T1000 (cell line): ENCODE data around the gene ESYT1.
"Not testable (repeated sequence)": the region's sequence is repeated elsewhere in the genome, so short reads cannot be mapped to it uniquely, and the experiment has no call there.

ENCODE experiments used
- DNase-seq: peaks from one replicate; lab custom pipeline; 2025; ENCODE audit warnings: mixed read lengths; lab: John Stamatoyannopoulos, UW

Gene ESYT1

DNA sequence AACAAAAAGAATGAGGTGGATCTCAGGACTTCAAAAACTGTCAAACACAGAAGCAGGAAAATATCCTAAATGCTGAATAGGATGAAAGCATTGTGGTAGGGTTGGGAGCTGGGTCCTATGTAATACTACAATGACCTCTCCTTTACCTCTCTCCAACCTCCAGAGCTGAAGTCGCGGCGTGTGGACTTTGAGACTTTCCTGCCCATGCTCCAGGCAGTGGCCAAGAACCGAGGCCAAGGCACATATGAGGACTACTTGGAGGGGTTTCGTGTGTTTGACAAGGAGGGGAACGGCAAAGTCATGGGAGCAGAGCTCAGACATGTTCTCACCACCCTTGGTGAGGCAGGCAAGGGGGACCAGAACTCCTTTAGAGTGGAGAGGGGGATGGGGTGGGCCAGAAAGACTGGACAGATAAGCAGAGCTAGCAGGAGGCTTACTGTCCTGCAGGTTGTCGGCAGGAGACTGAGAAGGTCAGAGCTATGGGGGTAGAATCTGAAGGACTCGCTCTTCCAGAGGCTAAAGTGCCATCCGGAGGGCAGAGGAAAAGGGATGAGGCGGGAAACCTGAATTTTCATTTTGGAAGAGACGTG lies 27.3 kb downstream of the ESYT1 start:
- no peak for DNase-seq

DNA sequence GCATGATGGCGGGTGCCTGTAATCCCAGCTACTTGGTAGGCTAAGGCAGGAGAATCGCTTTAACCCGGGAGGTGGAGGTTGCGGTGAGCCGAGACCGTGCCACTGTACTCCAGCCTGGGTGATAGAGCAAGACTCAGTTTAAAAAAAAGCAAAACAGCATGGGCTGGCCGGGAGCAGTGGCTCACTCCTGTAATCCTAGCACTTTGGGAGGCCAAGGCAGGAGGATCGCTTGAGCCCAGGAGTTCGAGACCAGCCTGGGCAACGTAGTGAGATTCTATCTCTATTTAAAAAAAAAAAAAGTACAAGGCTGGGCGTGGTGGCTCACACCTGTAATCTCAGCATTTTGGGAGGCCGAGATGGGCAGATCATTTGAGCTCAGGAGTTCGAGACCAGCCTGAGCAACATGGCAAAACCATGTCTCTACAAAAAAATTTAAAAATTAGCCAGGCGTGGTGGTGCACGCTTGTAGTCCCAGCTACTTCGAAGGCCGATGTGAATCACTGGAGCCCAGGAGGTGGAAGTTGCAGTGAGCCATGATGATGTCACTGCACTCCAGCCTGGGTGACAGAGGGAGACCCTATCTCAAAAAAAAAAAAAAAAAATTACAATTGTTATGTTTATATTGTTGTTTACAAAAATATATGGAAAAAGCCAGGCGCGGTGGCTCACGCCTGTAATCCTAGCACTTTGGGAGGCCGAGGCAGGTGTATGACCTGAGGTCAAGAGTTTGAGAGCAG lies 28.6 kb downstream of the ESYT1 start:
- DNase-seq, result not testable (repeated sequence)

DNA sequence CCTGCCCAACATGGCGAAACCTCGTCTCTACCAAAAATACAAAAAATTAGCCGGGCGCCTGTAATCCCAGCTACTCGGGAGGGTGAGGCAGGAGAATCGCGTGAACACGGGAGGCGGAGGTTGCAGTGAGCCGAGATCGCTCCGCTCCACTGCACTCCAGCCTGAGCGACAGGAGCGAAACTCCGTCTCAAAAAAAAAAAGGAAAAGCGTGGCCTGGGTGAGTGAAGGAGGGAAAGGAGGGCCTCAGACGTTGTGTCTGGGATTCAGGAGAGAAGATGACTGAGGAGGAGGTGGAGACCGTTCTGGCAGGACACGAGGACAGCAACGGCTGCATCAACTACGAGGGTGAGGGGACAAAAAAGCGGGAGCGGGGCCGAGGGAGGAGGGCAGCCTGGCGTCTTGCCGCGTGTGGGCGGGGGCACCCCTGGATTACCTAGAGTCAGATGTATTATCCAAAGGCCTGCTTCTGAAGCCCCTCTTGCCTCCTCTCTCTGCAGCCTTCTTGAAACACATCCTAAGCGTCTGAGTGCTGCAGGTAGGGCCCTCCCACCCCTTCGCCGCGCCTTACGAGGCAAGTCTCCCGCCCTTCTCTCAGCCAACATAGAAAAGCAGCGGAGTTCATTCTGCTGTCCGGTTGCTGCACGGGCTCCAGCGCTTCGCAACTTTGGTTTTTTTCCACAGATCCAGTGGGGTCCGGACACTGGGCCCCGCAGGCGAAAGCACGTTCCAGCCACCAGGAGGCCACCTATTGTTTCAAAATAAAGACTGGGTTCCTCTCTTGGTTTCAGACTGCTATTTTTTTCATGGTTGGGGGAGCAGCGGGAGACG lies 29.3 kb downstream of the ESYT1 start:
- peak; percentile 77 for DNase-seq

DNA sequence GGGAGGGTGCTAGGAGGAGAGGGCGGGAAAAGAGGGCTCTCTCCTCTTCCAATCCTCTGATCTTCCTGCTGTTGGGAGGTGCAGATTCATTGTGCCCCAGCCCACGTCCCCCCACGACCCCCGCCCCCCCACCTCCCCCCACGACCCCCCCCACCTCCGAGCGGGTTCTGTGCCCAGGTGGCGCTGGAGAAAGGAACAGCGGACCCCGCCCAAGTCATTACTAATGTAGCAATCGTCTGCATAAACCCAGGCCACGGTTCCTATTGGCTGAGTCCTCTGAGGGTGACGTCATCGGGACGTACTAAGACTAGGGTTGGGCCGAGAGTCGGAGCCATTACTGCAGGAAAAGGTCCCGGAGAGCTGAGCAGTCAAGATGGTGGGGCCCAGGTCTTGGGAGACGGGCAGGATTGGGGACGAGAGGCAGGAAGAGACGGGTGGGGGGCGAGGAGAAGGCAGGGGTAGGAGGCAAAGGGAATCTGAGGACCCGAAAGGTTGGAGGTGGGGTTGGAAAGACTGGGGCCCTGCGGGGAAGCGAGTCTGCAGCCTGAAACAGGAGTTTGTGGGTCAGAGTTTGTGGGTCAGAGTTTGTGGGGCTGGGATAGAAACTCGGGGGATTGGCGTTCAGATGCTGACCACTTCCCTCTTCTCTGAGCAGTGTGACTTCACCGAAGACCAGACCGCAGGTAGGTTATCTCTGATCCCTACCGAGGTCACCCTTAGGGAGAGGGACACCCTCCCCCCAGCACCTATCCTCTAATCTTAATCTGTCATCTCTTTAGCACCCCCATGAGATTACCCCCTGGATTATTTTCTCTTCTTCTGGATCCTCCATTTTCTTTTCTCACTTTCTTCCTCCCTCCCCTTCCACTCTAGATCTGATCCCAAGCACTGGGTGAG lies 30.2 kb downstream of the ESYT1 start, which contains the start of gene MYL6:
TSS of gene MYL6 (plus strand) at position 331 of the 897 bp plus-strand sequence. CDS start at position 374, 43 bp downstream.
- peak; percentile 89 for DNase-seq

DNA sequence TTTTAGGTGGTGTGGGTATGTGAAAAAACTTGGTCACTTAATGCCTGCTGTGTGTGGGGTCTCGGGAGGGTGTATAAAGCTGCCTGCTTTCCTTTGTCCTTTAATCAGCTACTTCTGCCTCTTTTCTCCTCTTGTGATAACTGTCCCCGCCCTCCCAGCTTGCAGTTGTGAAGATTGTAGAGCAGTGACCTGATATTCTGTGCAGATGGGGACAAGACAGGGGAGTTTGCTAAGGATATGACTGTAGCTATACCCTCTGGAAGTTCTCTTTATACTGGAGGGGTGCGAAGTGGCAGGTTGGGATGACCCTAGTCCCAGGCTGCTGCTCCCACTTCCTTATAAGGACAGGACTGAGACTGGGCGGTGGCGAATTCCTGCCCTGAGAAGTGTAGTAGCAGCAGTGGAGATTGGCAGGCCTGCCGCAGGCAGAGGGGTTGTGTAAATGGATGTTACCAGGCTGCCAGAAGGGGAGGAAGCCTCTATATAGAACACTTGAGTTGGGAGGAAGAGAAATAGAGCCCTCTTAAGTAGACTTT lies 30.9 kb downstream of the ESYT1 start:
- no peak for DNase-seq

DNA sequence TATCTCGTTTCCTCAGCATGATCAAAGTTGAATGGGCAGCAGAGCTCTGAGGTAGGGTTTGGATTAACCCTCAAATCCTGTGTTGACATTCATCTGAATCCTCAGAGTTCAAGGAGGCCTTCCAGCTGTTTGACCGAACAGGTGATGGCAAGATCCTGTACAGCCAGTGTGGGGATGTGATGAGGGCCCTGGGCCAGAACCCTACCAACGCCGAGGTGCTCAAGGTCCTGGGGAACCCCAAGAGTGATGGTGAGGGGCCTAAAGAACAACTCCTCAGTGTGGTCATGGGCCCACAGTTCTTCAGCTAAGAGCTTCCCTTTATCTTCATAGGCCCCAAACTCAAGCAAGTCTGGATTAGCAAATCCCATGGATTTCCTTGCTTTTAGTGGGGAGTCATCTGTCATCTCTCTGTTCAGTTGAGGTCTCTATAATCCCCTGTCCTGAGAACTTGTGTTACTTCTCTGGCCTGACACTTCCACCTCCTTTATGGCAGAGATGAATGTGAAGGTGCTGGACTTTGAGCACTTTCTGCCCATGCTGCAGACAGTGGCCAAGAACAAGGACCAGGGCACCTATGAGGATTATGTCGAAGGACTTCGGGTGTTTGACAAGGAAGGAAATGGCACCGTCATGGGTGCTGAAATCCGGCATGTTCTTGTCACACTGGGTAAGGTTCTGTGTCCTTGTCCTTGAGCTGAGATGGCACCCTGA lies 31.6 kb downstream of the ESYT1 start:
- DNase-seq, result no peak

DNA sequence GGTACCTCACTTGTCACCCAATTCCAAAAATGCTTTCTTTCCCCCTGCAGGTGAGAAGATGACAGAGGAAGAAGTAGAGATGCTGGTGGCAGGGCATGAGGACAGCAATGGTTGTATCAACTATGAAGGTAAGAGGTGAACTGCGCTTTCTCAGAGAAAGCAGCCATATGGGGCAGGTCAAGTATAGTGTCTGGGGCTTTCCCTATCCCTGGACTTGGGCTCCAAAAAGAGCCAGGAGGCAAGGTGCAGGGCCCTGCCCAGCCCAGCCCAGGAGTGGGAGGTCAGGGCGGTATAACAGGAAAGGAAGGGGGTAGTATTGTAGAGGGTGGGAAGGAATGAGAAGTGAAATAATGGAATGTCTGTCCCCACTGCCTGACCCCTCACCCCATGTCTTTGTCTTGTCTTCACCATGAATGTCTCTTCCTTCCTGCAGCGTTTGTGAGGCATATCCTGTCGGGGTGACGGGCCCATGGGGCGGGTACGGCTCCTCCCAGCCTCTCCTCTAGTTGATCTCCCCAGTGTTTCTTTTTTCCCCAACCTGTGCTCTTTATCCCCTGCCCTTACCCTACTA lies 32.2 kb downstream of the ESYT1 start:
- no peak for DNase-seq

DNA sequence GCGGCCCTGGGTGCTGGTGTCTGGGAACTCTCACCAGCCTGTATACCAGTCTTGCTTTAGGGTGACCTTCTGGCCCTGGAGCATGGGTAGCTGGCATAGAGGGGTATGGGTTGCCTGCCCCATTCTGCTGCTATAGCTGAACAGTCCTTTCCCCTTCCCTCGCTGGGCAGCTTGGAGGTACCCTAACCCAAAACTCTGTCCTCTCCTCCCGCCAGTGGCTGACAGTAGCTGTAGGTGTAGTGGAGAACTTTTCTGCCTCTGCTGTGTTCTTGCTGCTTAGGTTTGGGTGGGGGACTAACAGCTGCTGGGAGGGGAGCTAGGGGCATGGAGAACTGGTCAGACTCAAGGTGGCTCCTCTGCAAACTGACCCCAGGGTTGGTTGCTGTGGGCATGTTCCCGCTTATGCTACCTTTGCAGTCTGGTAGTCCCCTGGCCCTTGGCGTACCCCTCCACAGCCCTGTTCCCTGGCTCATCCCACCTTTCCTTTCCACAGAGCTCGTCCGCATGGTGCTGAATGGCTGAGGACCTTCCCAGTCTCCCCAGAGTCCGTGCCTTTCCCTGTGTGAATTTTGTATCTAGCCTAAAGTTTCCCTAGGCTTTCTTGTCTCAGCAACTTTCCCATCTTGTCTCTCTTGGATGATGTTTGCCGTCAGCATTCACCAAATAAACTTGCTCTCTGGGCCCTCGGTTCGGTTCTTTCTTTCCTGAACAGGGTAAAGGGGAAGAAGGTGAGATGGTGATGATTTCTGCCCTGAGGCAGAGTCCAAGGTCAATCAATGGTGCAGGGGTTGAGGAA lies 33.0 kb downstream of the ESYT1 start:
- no peak for DNase-seq

DNA sequence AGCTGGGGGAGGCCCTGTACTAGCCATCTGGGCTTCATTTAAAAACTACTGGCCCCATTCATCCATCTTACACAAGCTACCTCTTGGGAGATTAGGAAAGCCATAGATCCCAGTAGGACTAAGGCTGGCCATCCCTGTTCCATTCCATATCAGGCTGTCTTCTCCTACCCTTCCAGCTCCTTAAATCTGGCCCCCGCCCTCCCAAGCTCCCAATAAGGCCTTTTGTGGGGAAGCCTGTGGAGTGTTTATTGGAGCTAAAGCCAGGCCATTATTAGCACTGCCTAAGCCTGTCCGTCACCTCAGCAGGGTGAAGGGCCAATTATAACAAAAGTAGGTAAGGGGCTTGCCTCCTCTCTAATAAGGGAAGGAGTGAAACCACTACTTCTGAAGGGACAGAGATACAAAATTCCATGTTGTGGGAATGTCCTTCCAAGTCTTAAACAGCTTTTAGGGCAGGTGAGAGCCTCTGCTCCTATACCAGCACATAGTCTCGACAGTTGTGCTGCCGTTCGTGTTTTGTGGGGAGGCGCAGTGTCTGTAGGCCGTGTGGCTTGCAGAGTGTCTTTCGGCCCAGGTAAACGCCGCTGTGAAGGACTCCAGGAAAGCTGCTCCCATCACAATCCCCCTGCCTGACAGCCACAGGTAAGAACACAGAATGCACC lies 33.8 kb downstream of the ESYT1 start:
- no peak for DNase-seq

DNA sequence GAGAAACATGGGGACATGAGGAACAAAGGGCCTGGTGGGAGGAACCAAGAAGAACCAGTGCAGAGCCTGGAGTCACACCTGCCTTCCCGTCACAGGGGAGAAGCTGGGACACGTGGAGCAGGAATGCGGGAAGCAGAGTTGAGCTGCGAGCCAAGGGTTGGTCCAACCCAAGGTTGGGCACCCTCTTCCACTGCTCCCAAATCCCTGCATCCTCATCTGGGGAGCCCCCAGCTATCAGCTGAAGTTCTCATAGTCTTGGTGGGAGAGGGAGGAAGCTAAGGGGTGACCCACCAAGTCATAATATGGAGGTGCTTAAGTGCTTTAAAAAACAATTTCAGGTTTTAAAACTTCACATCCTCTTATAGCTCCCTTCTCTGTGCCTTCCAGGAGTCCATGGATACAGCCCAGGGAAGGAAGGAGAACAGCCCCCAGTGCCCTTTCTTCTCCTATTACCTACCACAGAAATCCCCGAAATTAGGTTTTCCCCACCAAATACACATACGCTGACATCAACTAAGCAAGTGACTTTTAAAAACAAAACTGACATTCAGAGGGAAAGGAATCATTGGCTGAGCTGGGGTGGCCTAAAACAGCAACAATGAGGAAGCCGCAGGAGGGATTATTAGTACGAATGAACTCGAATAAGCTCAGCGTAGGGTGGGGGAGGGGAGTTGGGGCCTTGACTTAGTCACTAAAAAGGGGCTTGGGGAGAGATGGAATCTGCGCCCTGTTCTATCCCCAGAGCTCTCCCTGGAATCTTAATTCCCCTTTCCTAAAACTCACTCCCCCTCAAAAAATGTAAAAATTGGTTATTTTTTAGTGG lies 34.6 kb downstream of the ESYT1 start:
- DNase-seq, result no peak

DNA sequence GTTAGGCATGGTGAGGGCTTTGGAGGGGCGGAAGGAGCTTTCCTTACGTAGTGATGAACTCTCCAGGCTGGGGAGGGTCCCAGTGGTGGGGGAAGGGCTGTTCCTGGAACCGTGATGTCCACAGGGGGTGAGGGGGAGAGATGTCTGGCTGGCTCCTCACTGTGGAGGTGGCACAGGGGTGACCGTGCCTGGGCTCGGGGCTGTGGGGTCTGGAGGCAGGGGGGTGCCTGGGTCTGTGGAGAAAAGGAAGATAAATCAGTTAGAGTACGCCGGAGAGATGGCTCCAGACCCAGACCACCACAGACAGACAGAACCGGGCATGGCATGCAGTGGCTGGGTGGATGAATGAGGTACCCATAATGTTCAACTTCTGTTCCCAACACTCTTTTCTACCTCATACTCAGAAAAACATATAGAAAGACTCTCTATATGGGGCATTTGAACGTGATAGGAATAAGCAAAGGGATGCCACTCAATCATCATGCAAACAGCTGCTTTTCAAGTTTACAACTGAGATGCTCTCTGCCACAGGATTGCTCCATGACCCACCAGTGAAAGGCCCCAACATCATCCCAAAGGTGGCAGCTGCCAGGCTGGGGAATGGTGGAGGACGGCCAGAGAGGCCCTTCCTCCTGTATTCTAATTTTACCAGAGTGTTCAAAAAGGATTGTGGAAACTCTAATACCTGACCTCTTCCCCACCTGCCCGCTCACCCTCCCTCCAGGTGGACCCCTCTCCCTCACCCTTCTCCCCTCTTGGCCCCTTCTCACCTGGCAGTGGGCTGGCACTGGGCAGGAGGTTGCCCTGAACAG lies 35.7 kb downstream of the ESYT1 start:
- DNase-seq, result no peak

DNA sequence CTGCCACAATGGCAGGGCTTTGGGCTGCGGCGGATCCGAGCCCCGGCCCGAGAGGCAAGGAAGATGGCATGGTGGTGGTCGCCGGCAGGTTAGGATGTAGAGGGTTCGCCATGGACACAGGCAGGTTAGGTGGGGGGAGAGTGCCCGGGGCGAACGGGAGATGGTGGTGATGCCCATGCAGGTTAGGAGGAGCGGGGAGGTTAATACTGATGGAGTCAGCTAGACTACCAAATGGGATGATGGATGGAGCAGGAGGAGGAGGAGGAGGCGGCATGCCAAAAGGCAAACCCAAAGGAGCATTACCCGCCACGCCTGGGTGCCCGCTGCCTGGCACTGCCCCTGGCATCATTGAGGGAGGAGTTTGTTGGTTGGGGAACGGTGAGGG lies 36.3 kb downstream of the ESYT1 start:
- DNase-seq, result no peak

DNA sequence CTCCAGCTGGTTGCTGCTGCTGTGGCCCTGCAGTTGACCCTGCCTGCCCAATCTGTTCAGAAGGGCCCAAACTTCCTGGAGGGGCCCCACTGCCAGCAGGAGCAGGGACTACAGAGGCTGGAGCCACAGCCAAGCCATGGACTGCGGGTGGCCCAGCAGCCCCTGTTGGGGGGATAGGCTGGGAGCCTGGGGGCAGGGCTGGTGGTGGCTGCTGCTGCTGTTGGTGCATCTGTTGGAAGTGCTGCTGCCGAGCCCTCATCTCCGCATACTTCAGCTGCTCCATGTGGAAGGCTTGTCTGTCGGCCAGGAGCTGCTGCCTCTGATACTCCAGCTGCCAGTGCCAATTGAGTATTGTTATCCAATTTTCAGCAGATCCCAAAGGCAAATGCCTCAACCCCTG lies 37.3 kb downstream of the ESYT1 start:
- DNase-seq, result no peak

DNA sequence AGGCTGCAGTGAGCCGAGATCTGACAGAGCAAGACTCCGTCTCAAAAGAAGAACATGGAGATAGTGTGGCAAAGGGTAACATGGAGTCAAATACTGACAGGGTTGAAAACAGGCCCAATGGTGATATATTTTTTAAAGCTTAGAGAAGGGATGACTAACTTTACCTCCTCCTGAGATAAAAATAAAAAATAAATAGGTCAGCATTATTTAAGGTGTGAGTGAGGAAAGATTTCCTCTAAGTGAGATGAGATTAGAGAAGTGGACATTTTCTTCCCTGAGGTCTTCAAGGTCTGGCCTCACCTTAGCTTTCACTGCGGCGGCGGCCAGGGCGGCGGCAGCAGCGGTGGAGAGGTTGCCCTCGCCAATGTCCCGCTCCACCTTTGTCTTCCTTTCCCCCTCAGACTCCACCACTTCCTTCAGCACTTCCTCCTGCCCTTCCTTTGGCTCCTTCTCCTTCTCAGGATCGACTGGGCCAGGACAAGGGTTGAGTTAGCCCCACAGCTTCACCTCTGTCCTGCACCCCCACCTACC lies 41.2 kb downstream of the ESYT1 start:
- DNase-seq, result no peak

DNA sequence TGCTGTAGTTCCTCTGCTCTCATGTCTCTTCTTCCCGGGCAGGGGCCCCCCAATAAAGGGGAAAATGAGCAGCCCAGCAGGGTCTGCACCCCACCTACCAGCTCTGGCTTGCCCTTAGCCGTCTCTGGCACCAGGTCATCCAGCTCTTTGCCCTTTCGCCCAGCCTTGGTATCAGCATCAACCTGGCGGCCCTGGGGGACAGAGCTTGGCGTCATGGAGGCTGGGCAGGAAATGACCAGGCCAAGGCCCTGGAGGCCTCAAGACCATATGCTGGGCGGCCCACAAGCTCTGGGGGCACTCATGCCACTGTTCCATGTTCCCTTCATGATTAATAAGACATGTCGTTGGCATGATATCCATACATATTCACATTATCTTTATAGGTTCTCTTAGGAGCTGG lies 44.8 kb downstream of the ESYT1 start:
- DNase-seq, result no peak

DNA sequence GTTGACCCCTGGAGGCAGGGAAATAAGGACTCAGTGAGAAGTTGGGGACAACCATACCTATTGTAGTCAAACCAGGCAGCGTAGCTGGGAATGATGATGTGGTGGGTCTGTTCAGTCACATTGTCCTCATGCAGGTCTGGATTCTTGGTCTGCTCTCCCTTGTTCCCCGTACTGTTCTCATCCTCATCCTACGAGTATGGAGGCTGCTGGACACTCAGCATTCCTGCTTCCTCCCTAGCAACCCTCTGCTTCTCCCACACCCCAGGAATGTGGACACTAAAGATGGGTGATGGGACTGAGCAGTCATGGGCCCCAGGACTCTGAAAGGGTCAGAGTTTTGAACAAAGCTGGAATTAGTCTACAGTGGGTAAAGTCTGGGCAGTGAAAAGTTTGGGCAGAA lies 50.3 kb downstream of the ESYT1 start:
- no peak for DNase-seq

DNA sequence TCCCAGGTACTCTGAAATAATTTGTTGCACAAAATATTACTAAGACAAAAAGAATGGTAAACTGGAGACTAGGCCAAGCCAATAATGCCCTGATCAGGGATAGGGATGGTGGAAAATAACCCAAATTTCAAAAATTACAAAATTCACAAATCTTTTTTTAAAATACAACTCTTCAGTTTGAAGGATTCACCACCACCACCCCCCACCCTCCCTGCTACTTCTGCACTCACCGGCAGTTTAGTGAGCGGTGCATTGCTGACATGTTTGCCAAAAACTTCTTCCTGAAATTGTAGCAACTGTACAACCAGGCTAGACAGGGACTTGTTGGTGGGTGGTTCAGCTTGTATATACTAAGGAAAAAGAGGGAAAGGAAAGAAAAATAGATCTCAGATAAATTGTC lies 58.9 kb downstream of the ESYT1 start:
- no peak for DNase-seq
